Measurements from ENCODE around the gene SEC22C.

SEC22C gene

GRCh38 chr3:42510325-42510724 is 71.4 kb downstream of the SEC22C start:
- DNase-seq: no peak

GRCh38 chr3:42509111-42509510 is 72.7 kb downstream of the SEC22C start:
- no peak for DNase-seq

- no peak for DNase-seq
Observed at GRCh38 chr3:42508562-42508961, 73.2 kb downstream of the SEC22C start.

- no peak for DNase-seq
Observed at GRCh38 chr3:42507761-42508335, 73.9 kb downstream of the SEC22C start.

GRCh38 chr3:42507252-42507651 is 74.5 kb downstream of the SEC22C start:
- no peak for DNase-seq

- DNase-seq: no peak
Observed at GRCh38 chr3:42505849-42506410, 75.8 kb downstream of the SEC22C start.

GRCh38 chr3:42505128-42505848 is 76.5 kb downstream of the SEC22C start:
- no peak for DNase-seq

GRCh38 chr3:42504334-42505127 is 77.2 kb downstream of the SEC22C start:
- DNase-seq: no peak

GRCh38 chr3:42503957-42504333 is 77.8 kb downstream of the SEC22C start:
- no peak for DNase-seq

GRCh38 chr3:42503251-42503924 is 78.4 kb downstream of the SEC22C start:
- no peak for DNase-seq

- DNase-seq: peak; percentile 90 to 95
Observed at GRCh38 chr3:42502429-42503250, 79.1 kb downstream of the SEC22C start, which contains the start of gene VIPR1. Gene VIPR1 (plus strand): TSS chr3:42502643. CDS start chr3:42502736, 93 bp downstream.

- DNase-seq: peak; percentile 50 to 69
Observed at GRCh38 chr3:42501681-42502428, 79.9 kb downstream of the SEC22C start.

GRCh38 chr3:42501321-42501680 is 80.5 kb downstream of the SEC22C start:
- no peak for DNase-seq

GRCh38 chr3:42500909-42501308 is 80.9 kb downstream of the SEC22C start:
- no peak for DNase-seq

GRCh38 chr3:42500091-42500490 is 81.7 kb downstream of the SEC22C start:
- no peak for DNase-seq

GRCh38 chr3:42499478-42499871 is 82.3 kb downstream of the SEC22C start:
- no peak for DNase-seq

GRCh38 chr3:42498791-42499477 is 82.8 kb downstream of the SEC22C start:
- DNase-seq: no peak

- DNase-seq: no peak
Observed at GRCh38 chr3:42498034-42498433, 83.7 kb downstream of the SEC22C start.

Measured in CD4-positive, alpha-beta T cell treated with Interferon alpha-2 for 1 hour (primary cell).